Skeletal muscle satellite cell (primary cell): Measurements from ENCODE around the gene LMBR1L. TPM values are rescaled to one million over a fixed set of nuclear protein-coding genes. Genes with fewer than 3 reads are reported as not detected.

Source experiments
- H3K27me3 ChIP-seq: 2 replicates; pipeline ENCODE4 v1.7.0; 2013; ENCODE audit warnings: low read length; ENCODE audit not compliant: control insufficient read depth, insufficient read depth
- H3K36me3 ChIP-seq: 2 replicates; pipeline ENCODE4 v1.7.0; 2013; ENCODE audit warnings: mild to moderate bottlenecking, control low read depth, low read length; ENCODE audit not compliant: insufficient read depth
- H3K4me1 ChIP-seq: 2 replicates; pipeline ENCODE4 v1.7.0; 2013; ENCODE audit warnings: low read length; ENCODE audit not compliant: control insufficient read depth, insufficient read depth
- H3K4me2 ChIP-seq: 2 replicates; pipeline ENCODE4 v1.7.0; 2013; ENCODE audit warnings: mild to moderate bottlenecking, low read length
- H3K4me3 ChIP-seq: 2 replicates; pipeline ENCODE4 v1.7.0; 2013; ENCODE audit warnings: low read length
- H3K9ac ChIP-seq: 2 replicates; pipeline ENCODE4 v1.7.0; 2013; ENCODE audit warnings: mild to moderate bottlenecking, low read depth, low read length, moderate library complexity
- H3K9me3 ChIP-seq: replicated peaks from 2 replicates; pipeline ENCODE4 v1.7.0; 2013; ENCODE audit warnings: mild to moderate bottlenecking, control low read depth, low read length
- small RNA-seq: library from RNA; depleted of rRNA; stranded (forward); fragments of <200 nt; gene quantifications from one replicate; pipeline ENCODE3, GENCODE V24; 2012

LMBR1L gene

GRCh38 chr12:49049566-49050224, 61.0 kb downstream of the LMBR1L start:
- H3K4me2 ChIP-seq, result peak overlapping the region; percentile 14
- peaks cover 95% of the 10 kb centered on the region for H3K36me3 ChIP-seq
- H3K4me3 ChIP-seq, result no peak overlapping the region
- no peaks in the 10 kb centered on the region for H3K9me3 ChIP-seq
- no peak overlapping the region for H3K9ac ChIP-seq
- no peaks in the 10 kb centered on the region for H3K27me3 ChIP-seq
- peaks cover 12% of the 10 kb centered on the region for H3K4me1 ChIP-seq

DNA sequence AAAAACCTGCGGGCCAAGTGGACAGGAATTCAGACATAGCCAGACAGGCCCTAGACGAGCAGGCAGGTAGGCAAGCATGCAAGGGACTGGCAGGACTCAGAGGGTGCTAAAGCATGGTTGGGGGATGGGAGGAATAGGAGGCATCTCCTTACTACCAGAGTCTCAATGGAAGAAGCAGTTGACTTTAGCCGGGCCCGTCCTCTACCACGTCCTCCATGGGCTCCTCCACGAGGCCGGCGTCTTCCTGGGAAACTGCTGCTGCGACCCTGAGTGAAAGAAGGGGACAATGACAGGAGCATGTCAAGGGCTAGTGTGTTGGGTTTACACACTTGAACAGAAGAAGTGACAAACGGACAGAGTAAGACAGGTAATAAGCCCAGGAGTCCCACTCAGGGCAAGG, 61.7 kb downstream of the LMBR1L start:
- Histone ChIP-seq H3K4me2 (no peak overlapping the region), H3K4me1 (peaks cover 12% of the 10 kb centered on the region), H3K9me3 (no peaks in the 10 kb centered on the region), H3K36me3 (peaks cover 95% of the 10 kb centered on the region), H3K27me3 (no peaks in the 10 kb centered on the region), H3K4me3 (no peak overlapping the region), H3K9ac (no peak overlapping the region)

Small RNA genes lying within 50 kb of the gene (small RNA-seq; reads per million reads assigned to genes)
- gene RF00019, result not detected
